Measurements from ENCODE around the gene ZNF565. TPM values are rescaled to one million over a fixed set of nuclear protein-coding genes. Genes with fewer than 3 reads are reported as not detected.

Gene ZNF565
- total RNA-seq, 2 experiments from 2014 or later, result 9.4 to 10.8 TPM

Other genes starting within 250 kb of the ZNF565 start
- 1 to 10 TPM; 7.3 TPM for gene SDHAF1, start 219.5 kb downstream of the ZNF565 start, total RNA-seq
- 1 to 10 TPM in 1 of 2 experiments, under 1 TPM in 1; 0.95 to 2.1 TPM for gene SYNE4, start 205.9 kb downstream of the ZNF565 start, total RNA-seq
- gene ALKBH6, start 200.5 kb downstream of the ZNF565 start, total RNA-seq, result 10 to 100 TPM; 28.8 to 34.1 TPM
- gene CLIP3, start 181.8 kb downstream of the ZNF565 start, total RNA-seq, result under 1 TPM; 0.75 to 0.98 TPM
- under 1 TPM; 0.31 to 0.57 TPM for gene THAP8, start 160.4 kb downstream of the ZNF565 start, total RNA-seq
- gene WDR62, start 159.8 kb downstream of the ZNF565 start, total RNA-seq, result 1 to 10 TPM; 2.1 to 2.2 TPM
- gene OVOL3, start 103.5 kb downstream of the ZNF565 start, total RNA-seq, result not detected
- 10 to 100 TPM; 27.4 to 34.7 TPM for gene POLR2I, start 99.8 kb downstream of the ZNF565 start, total RNA-seq
- 10 to 100 TPM; 69.7 to 71.2 TPM for gene TBCB, start 99.2 kb downstream of the ZNF565 start, total RNA-seq
- gene CAPNS1, start 74.6 kb downstream of the ZNF565 start, total RNA-seq, result 100 to 1,000 TPM; 141 to 146 TPM
- not detected for gene COX7A1, start 62.2 kb downstream of the ZNF565 start, total RNA-seq
- 10 to 100 TPM; 16.8 to 18.9 TPM for gene ZNF146, start 441 bp upstream of the ZNF565 start, total RNA-seq
- 1 to 10 TPM; 5.0 to 5.7 TPM for gene ZFP14, start 164.5 kb upstream of the ZNF565 start, total RNA-seq
- gene ZFP82, start 204.0 kb upstream of the ZNF565 start, total RNA-seq, result 1 to 10 TPM; 5.3 to 5.6 TPM

All from CD8-positive, alpha-beta T cell (primary cell).